C4-2B (cell line): ENCODE measurements around the gene TBK1.

Source experiments
- H3K27ac ChIP-seq: fragments of 450-650 bp; 2 replicates; pipeline ENCODE4 v1.5.1; 2017
- CTCF ChIP-seq: fragments of 450-650 bp; conservative IDR thresholded peaks from 2 replicates; pipeline ENCODE4 v1.5.1; 2017; ENCODE audit warnings: mild to moderate bottlenecking
- ZFX ChIP-seq: fragments of 450-650 bp; IDR thresholded peaks from 2 replicates; pipeline ENCODE4 v1.6.1; 2017

Gene TBK1

GRCh38 chr12:64412459-64412858 lies 39.5 kb upstream of the TBK1 start:
- H3K27ac ChIP-seq = no peak overlapping the region
- TF ChIP-seq CTCF (no peak), ZFX (no peak)

GRCh38 chr12:64413884-64414283 lies 38.0 kb upstream of the TBK1 start:
- TF ChIP-seq CTCF = no peak
- no peak for TF ChIP-seq ZFX
- no peak overlapping the region for H3K27ac ChIP-seq

GRCh38 chr12:64418209-64418608 lies 33.7 kb upstream of the TBK1 start:
- TF ChIP-seq CTCF (no peak), ZFX (no peak)
- H3K27ac ChIP-seq = no peak overlapping the region

GRCh38 chr12:64419696-64420095 lies 32.2 kb upstream of the TBK1 start:
- H3K27ac ChIP-seq = no peak overlapping the region
- no peak for TF ChIP-seq CTCF
- no peak for TF ChIP-seq ZFX

- TF ChIP-seq ZFX (no peak), CTCF (no peak)
- no peak overlapping the region for H3K27ac ChIP-seq
Measured at GRCh38 chr12:64427988-64428387, 23.9 kb upstream of the TBK1 start.

- peak overlapping the region; percentile 39 for H3K27ac ChIP-seq
- TF ChIP-seq ZFX = no peak
- TF ChIP-seq CTCF = no peak
Measured at GRCh38 chr12:64428956-64429355, 23.0 kb upstream of the TBK1 start.

- H3K27ac ChIP-seq = no peak overlapping the region
- TF ChIP-seq CTCF (no peak), ZFX (no peak)
Measured at GRCh38 chr12:64430886-64431285, 21.0 kb upstream of the TBK1 start.
